SH-SY5Y (cell line): Measurements from ENCODE around the gene FBXL22.

ENCODE experiments used
- GATA2 ChIP-seq: IDR thresholded peaks from 2 replicates; pipeline ENCODE4 v1.6.1; 2011; ENCODE audit warnings: mild to moderate bottlenecking, low read depth, low read length
- GATA3 ChIP-seq: IDR thresholded peaks from 2 replicates; pipeline ENCODE4 v1.6.1; 2011; ENCODE audit warnings: low read depth, mild to moderate bottlenecking, low read length, moderate library complexity

FBXL22 gene

GRCh38 chr15:63600001-63600615 is 2.9 kb downstream of the FBXL22 start:
- no peak for TF ChIP-seq GATA2
- no peak for TF ChIP-seq GATA3

- no peak for TF ChIP-seq GATA3
- no peak for TF ChIP-seq GATA2
Observed at GRCh38 chr15:63600616-63601025, 3.4 kb downstream of the FBXL22 start.

- TF ChIP-seq GATA2 (no peak), GATA3 (no peak)
Observed at GRCh38 chr15:63601026-63601703, 4.0 kb downstream of the FBXL22 start.

GRCh38 chr15:63601704-63602185 is 4.6 kb downstream of the FBXL22 start:
- no peak for TF ChIP-seq GATA3
- TF ChIP-seq GATA2, result no peak

- TF ChIP-seq GATA2, result no peak
- no peak for TF ChIP-seq GATA3
Observed at GRCh38 chr15:63602595-63602994, 5.4 kb downstream of the FBXL22 start.

- TF ChIP-seq GATA2 (no peak), GATA3 (no peak)
Observed at GRCh38 chr15:63603516-63603915, 6.3 kb downstream of the FBXL22 start.

GRCh38 chr15:63604281-63604680 is 7.1 kb downstream of the FBXL22 start:
- no peak for TF ChIP-seq GATA3
- no peak for TF ChIP-seq GATA2

GRCh38 chr15:63605036-63605435 is 7.8 kb downstream of the FBXL22 start:
- TF ChIP-seq GATA2 (no peak), GATA3 (no peak)

- TF ChIP-seq GATA3, result no peak
- no peak for TF ChIP-seq GATA2
Observed at GRCh38 chr15:63605816-63606215, 8.6 kb downstream of the FBXL22 start.

- TF ChIP-seq GATA3, result no peak
- TF ChIP-seq GATA2, result no peak
Observed at GRCh38 chr15:63606308-63606707, 9.1 kb downstream of the FBXL22 start.

GRCh38 chr15:63608989-63609388 is 11.8 kb downstream of the FBXL22 start:
- no peak for TF ChIP-seq GATA3
- no peak for TF ChIP-seq GATA2

GRCh38 chr15:63609448-63609847 is 12.3 kb downstream of the FBXL22 start:
- TF ChIP-seq GATA2, result no peak
- TF ChIP-seq GATA3, result no peak

GRCh38 chr15:63610209-63610841 is 13.1 kb downstream of the FBXL22 start:
- no peak for TF ChIP-seq GATA2
- TF ChIP-seq GATA3, result no peak

- TF ChIP-seq GATA2 (no peak), GATA3 (no peak)
Observed at GRCh38 chr15:63611177-63611576, 14.0 kb downstream of the FBXL22 start.

- no peak for TF ChIP-seq GATA2
- TF ChIP-seq GATA3, result no peak
Observed at GRCh38 chr15:63612300-63612699, 15.1 kb downstream of the FBXL22 start.

GRCh38 chr15:63615935-63616334 is 18.7 kb downstream of the FBXL22 start:
- TF ChIP-seq GATA2 (no peak), GATA3 (no peak)
